GM21737 (cell line): ENCODE results near the gene ATP6V0D1.
"Not testable (repeated sequence)": the region's sequence is repeated elsewhere in the genome, so short reads cannot be mapped to it uniquely, and the experiment has no call there.

Experiments used
- ATAC-seq: cut with Tn5 transposase; IDR thresholded peaks from one replicate; pipeline ENCODE4 v1.9.1; 2021; ENCODE audit warnings: mild to moderate bottlenecking, moderate library complexity; ENCODE audit not compliant: unreplicated experiment

Gene ATP6V0D1

DNA sequence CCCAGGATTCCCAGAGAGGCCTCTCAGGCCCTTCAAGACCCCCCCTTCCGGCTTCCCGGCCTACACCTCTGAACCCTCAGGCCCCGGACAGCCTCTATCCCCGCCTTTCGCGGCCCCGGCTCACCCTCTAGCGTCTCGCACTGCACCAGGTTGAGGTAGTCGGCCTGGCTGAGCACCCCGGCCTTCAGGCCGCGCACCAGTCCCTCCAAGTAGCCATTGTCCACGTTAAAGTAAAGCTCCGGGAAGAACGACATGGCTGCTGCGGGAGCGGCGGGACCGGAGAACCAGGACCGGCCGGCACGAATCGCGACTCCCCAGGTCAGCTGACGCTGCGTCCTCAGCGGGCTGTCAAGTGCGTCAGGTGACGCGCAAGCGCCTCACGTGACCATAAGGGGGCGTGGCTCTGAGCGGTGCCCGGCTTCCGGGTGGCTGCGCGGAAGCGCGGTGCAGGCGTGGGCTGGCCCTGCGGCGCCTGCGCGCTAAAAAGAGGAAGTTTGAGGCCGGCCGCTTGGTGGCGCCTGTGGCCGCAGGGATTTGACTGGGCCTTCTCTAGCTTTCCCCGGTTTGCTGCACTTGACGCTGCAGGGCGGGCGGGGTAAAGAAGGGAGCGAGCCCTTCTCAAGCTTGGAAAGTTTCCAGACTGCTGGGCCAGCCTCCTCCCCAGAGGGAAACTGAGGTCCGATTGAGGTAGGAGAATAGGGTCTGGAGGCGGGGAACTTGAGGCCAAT lies at the start of gene ATP6V0D1:
TSS of gene ATP6V0D1 (minus strand) at position 325 of the 728 bp plus-strand sequence. CDS start at position 254, 71 bp downstream.
- ATAC-seq, result peak; percentile 90

DNA sequence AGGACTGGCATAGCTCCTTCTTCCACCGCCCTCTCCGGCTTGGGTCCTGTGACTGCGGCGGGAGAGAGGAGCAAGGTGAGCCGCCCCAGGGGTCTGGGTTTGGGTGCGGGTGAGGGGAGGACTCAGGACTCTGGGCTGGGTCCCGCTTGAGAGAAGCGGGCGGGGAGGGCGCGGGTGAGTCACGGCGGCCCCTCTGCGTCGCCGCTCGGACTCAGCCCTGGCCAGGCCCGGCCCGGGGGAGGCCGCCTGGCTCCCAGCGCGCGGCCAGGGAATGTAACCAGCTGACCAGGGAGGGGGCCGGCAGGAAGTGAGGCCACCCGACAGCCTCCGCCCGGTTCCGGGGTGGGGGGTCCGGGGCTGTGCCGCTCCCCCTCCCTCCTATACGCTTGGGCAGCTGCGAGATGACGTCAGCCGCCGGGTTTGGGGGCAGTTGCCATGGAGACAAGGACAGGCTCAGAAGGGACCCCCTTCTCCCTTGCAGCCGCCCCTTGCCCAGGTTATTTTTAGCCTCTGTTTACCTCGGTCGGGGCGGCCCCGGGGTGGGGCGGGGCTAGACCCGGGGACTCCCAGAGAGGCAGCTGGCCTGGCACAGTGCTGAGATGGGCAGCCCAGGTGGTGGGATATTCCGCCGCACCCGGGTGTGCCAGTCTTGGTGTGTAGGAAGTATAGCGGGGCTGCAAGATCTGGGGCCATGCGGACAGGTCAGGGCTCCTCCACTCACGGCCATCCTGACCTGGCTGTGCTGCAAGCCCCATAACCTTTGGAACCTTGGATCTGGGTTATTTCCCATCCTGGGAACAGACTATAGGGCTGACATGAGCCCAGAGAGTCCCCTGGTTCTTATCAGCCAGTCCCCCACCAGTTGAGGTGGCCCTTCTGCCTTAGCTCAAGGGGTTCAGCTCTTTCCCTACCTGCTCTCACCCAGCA lies 49.3 kb upstream of the ATP6V0D1 start:
- peak; percentile 39 for ATAC-seq

DNA sequence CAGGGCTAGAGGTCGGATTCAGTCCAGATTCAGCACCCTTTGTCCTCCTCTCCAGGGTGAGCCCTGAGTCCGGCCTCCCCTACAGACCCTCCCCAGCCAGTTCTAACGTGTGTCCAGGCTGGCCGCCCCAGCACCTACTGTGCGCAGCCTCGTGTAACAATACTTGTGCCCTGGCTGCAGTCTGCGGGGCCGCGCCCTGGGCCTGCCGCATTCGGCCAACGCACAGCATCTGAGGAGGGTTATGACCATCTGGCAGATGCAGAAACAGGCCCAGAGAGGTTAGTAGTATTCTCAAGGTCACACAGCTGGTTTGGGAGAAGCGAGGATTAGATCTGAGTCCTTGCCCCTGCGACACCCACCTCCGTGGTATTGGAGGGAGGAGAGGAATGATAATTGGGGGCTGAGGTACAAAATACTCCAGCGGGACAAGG lies 48.6 kb upstream of the ATP6V0D1 start:
- ATAC-seq, result no peak

DNA sequence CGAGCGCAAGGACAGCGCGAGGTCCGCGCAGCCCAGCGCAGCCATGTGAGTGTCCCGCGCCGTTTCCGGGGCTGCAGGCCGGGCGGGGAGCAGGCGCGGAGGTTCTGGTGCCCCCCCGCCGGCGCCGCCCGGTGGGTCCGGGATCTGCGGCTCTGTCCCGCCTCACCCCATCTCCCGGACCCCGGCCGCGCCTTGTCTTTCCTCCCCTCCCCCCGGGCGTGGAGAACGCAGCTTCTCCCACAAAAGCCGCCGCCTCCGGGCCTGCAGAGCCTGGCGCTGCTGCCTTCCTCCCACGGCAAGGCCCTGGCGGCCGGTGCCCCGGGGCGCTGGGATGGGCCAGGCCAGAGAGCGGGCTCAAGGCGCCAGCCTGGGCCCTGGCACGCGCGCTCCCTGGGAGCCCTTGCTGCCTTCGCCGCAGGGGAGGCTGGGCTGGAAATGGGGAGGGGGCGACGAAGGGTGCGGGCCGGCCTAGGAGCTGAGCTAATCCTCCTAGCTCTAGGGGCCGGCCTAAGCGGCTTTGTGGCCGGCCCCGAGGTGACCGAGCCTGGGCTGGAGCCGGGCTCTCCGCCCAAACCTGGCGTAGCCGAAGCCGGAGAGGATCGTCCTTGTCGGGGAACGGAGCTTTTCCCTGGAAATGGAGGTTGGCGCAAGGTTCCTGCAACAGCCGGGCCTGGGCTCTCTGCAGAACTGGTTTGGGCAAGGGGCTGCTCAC lies 48.1 kb upstream of the ATP6V0D1 start:
- ATAC-seq, result no peak

DNA sequence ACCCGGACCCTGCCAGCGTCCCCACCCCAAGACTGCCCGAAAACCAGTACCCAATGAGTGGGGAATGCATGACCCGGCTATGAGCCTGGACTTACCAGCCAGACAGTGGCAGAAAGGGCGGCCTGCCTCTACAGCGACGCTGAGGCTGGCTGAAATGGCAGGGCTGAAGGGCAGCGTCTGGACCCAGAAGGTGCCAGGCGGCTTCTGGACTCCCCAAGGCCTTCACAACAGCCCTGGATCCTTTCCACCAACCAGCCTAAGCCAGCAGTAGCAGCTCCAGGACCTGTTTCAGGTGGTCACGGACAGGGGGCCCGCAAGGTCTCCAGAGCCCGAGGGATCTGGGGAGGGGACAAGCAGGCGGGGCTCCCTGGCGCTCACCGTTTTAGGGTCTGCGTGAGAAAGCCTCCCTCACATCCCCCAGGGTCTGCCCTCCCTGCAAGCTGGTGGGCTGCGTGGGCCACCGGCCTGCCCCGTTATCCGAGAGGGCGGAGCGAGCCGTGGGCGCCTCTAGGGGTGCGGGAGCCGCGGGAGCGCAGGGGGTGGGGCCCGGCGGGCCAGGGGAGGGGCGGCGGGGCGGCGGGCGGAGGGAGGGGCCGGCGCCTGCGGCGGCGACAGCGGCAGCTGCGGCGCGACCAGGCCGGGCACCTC lies 47.4 kb upstream of the ATP6V0D1 start, which contains the start of gene RIPOR1:
TSS of gene RIPOR1 (plus strand) at position 608 of the 648 bp plus-strand sequence. CDS start 9,618 bp downstream, outside the sequence.
- no peak for ATAC-seq

DNA sequence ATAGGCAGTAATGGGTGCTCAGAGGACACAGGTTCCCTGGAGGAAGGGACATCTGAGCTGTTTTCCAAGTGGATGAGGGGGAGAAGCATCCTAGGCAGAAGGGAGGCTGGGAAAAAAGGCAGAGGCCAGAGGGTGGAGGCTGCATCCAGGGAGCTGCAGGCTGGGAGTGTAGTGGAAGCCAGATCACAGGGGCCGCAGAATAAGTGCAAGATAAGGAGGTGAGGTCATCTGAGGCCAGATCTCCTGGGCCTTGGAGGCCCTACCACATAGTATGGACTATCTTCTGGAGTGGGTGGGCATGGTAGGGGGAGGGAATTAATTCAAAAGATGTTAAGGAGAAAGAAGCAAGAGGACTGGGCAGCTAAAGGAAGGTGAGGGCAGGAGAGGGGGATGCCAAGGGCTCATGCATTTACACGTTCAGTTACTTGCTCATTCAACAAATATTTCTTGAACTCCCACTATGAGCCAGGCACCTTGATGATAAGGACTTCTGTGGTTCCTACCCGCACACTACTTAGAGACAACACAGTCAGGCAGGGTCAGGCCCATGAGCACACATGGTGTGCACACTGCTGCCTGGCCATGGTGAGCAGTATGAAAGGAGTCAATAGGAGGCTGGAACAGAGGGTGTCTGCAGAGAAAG lies 45.3 kb upstream of the ATP6V0D1 start:
- ATAC-seq, result no peak

DNA sequence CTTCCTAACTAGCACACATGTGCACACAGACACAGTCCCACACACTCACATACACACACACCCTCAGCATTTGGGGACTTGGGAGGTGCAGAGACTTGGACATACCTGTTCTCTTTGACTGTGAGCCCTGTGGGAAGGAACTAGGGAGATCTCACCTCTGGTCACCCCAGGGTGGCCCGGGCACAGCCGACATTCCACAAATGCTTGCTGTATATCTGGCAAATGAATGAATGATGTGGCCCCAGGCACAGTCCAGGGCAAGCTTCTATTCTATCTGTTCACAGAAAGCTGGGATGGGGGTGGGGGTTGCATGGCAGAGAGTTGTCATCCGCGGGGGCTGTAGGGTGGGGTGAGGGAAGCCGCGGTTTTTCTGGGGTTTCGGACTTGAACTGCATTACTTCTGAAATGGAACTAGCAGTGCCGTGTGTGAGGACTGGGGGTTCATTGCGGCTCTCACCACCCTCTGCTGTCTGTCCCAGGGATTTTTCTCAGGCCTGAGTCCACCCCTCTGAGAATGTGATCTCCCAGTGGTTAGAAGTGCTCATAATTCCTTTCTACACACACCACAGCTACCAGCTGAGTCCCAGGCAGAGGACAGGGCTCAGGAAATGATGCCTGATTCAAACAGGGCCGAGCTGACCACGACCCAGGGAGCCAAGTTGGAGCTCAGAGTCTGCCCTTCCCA lies 44.4 kb upstream of the ATP6V0D1 start:
- ATAC-seq, result no peak

DNA sequence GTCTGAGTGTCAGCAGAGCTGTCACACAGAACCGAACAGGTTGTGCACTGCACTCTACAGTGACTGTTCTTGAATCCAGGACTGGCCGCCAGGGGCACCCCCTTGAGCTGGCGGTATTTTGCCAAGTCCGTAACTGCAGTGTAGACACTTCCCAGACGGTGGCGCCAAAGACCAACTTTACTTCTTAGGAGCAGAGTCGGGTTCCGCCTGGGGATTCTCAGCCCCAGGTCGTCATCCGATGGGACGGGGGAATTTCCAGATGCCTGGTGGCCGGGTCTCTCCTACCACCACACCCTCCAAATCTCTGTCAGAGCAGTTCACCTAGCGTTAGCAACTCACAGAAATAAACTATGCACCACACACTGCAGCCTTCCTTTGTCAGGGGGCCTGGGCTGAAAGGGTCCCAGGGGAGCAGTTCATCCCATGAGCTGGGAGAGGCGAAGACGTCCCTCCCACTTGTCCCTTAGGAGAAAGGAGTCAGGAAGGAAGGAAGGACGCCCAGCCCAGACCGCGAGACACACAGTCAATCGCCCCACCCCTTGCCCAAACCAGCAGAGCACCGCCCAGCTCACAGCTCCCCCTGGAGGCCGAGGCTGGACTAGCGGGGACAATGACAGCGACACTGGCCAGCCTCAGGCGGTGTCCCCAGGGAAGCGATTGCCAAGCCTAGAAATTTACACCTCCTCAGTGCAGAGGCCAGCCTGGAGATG lies 40.3 kb upstream of the ATP6V0D1 start:
- peak; percentile 52 for ATAC-seq

DNA sequence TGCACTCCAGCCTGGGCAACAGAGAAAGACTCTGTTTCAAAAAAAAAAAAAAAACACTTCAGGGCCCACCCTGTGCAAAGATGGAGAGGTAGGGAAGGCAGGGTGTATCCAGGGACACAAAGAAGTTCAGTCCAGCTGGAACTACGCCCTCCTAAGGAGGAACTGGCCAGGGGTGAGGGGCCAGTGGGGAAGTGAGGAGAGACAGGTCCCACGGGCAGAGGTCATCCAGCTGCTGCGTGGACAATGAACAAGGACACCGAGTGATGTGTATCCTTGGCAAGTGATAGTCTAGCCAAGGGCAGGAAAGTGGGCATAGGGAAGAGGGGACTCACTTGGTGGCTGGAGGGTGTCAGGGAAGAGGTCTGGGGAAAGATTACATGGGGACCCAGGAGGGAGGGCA lies 38.3 kb upstream of the ATP6V0D1 start:
- ATAC-seq, result no peak

DNA sequence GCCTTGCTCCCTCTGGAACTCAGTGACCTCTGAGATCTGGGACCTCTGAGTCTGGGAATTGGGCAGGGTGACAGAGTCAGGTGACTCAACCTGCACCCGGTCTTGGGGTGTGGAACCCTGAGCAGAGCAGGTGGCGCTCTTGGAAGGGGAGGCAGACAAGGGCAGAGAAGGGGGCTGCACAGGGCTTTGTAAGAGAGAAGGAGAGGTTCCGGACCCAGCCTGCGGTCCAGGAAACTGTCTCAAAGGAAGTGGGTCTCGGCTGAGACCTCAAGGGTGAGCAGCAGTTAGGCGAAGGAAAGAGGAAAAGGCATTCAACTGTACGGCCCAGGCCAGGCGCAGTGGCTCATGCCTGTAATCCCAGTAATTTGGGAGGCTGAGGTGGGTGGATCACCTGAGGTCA lies 37.7 kb upstream of the ATP6V0D1 start:
- ATAC-seq, result no peak

DNA sequence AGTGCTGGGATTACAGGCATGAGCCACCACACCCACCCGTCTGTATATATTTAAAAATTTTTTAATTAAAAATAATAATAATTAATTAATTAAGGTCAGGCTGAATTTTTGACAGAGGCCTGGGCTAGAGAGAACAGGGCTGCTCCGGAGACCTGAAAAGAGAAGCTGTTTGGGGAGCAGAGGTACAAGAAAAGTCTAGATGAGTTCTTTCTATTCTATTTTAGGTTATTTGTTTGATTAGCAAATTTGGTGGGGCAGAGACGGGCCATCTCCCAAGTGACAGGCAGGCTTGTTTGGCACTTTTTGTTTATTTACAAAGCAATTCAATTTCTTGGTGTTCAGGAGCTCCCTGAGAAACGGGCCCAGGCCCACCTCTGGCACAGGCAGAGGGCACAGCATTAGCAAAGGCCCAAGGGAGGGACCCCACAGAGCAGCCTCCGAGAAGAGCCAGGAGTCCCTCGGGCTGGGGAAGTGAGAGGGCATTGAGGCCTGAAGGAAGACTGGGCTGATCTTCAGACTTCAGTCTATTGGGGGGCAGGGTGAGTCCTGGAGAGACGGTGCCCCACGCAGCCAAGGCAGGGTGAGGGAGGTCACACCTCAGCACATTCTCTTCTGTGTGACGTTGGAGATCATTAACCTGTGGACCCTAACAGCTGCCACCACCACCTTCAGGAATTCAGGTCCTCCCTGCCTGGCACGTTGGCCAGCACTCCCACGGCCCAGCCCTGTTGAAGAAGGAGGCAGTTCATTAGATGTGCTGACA lies 36.9 kb upstream of the ATP6V0D1 start:
- peak; percentile 42 for ATAC-seq

DNA sequence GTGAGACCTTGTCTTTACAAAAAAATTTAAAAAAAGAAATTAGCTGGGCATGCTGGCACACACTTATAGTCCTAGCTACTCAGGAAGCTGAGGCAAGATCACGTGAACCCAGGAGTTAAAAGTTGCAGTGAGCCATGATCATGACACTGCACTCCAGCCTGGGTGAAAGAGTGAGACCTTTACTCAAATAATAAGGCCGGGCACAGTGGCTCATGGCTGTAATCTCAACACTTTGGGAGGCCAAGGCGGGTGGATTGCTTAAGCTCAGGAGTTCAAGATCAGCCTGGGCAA lies 36.1 kb upstream of the ATP6V0D1 start:
- no peak for ATAC-seq

DNA sequence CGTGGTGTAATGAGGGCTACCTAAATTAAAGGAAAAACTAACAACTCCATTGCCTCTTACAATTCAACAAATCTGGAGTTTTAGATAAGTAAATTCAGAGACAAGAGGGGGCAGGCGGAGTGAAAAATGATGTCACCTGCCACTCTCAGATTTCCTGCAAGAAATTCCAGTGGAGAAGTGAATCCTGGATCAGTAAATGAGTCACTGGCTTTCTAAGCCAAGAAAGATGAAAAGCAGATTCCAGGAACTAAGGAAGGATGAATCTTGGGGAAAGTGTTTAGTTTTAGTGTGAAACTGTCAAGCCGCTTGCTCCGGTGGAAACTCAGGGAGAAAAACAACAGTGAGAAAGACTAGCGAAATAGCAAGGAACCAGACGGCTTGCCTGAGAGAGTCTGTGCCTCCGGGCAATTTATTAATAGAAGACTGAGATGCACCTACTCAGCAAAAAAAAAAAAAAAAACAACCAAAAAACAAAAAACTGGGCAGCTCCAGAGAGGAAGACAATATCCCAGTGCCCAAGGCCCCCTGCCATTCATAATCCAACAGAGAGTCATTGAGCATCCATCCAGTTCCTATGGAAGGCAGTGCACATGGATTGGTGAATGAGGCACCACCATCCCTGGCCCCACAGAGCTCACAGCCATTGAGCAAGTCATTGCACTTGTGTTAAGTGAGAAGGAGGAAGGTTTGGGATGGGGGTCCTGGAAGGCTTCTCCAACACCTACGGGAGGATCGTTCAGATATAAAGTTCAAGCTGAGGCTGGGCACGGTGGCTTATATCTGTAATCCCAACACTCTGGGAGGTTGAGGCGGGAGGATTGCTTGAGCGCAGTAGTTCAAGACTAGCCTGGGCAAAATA lies 35.6 kb upstream of the ATP6V0D1 start:
- ATAC-seq, result no peak

DNA sequence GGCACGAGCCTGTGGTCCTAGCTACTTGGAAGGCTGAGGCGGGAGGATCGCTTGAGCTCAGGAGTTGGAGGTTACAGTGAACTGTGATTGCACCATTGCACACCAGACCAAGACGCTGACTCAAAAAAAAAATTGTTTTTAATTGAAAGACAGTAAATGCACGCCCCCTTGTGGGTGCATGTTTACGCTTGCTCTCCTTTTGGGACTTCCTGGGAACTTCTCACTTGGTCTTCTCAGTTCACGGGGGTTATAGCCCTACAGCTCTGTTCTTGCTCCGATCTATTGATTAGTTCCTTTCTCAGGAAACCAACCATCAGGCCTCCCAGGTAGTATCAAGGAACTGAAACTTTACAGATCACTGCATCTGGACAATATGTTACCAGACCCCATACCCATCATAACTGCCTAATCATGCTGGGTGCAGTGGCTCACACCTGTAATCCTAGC lies 33.4 kb upstream of the ATP6V0D1 start:
- ATAC-seq, result peak; percentile 42

DNA sequence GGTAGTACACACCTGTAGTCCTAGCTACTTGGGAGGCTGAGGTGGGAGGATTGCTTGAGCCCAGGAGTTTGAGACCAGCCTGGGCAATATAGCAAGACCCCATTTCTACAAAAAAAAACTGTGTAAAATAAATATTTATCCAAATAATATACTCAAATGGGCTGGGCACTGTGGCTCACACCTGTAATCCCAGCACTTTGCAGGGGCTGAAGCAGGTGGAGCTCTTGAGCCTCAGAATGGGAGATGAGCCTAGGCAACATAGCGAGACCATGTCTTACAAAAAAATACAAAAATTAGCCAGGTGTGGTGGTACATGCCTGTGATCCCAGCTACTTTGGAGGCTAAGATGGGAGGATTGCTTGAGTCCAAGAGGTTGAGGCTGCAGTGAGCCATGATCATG lies 32.9 kb upstream of the ATP6V0D1 start:
- not testable (repeated sequence) for ATAC-seq

DNA sequence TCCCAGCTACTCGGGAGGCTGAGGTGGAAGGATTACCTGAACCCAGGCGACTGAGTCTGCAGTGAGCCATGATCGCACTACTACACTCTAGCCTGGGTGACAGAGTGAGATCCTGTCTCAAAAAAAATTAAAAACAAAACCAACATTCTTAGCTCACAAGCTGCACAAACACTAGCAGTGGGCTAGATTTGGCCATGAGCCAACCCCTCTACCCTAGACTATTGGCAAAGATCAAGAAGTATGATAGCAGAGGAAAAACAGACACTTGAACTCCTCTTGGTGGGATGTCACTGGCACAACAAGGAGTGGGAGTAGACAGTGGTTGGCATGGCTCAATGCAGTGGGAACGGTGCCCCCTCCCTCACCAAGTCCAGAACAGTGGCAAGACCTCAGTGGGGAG lies 28.1 kb upstream of the ATP6V0D1 start:
- no peak for ATAC-seq

DNA sequence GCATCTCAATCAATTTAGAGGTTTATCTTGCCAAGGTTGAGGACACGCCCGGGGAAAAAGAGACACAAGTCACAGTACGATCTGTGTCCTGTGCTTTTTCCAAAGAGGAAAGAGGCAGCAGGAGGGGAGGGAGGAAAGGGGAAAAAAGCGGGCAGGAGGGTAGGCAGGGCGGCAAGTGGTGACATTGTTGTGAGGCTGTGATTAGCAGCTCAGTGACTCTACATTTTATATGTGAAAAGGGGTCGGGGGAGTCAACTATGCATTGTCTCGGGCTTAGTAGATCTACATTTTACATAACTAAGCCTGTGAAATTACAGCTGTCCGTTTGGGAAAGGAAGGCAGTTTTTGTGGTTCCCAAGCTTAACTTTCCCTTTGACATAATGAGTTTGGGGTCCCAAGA lies 25.5 kb upstream of the ATP6V0D1 start:
- ATAC-seq, result no peak
